GM18858 (cell line): ENCODE results near the gene UBE2L6.

Experiments
- ATAC-seq: cut with Tn5 transposase; IDR thresholded peaks from one replicate; pipeline ENCODE4 v1.9.1; 2021; ENCODE audit not compliant: unreplicated experiment

UBE2L6 gene

DNA sequence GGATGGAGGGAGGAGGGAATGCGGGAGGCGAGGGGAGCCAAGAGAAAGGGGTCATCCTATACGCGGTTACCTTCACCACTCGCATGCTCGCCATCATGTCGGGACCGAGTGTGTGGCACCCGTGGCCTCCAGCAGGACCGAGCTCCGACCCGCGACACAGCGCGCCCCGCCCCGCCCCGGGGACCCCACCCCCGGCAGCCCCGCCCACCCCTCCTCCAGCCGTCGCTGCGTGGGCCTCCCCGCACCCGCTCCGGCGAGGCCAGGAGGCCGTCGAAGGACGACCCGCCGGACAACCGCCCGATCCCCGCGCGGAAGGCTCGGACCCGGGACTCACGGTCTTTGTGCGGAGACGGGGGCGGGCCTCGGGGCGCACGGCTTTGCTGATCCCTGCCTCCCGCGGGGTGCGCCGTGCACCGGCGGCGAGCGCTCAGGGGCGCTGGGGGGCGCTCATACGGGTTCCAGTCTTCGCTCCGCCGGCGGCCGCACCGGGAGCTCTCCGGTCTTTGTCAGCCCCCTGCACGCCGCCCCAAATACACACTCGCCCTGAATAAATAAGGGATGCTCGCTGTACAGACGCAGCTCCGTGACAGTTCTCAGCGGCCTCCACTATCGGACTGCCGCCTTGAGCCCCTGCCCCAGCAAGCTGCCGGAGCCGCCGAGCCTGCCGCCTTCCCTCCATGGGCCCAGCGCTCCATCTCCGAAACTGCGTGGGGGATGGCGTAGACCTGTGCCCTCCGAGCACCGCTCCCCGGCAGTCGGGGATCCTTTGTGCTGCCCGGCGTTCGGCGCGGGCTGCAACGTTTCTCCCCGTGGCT lies at the start of gene UBE2L6:
Gene UBE2L6, minus strand, starts transcription at position 158 of the 815 bp plus-strand sequence. Its CDS starts 61 bp downstream, at position 97.
- peak; percentile 28 for ATAC-seq

- no peak for ATAC-seq
Measured at GRCh38 chr11:57616595-57616994, 49.1 kb upstream of the UBE2L6 start.

DNA sequence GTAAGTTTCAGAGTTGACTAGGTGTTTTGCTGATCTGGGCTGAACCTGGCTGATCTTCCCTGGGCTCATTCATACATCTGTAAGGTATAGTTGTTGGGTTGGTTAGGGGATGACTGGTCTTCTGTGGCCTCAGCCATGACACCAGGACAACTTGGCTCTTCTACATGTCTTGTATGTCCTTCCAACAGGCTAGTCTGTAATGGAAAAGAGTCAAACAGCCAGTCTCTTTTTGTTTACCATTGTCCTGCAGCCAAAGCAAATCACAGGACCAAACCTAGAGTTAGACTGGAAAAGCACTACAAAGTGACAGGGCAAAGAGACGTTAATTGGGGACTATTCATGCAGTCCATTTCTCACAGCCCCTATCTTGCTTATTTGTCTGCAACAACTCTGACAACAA lies 47.8 kb upstream of the UBE2L6 start:
- no peak for ATAC-seq

DNA sequence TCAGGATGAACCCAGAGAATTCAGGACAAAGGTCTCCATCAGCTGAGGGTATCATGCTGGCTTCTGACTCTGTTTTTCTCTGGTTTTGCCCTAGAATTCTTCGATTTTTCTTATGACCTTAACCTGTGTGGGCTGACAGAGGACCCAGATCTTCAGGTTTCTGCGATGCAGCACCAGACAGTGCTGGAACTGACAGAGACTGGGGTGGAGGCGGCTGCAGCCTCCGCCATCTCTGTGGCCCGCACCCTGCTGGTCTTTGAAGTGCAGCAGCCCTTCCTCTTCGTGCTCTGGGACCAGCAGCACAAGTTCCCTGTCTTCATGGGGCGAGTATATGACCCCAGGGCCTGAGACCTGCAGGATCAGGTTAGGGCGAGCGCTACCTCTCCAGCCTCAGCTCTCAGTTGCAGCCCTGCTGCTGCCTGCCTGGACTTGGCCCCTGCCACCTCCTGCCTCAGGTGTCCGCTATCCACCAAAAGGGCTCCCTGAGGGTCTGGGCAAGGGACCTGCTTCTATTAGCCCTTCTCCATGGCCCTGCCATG lies 46.8 kb upstream of the UBE2L6 start:
- no peak for ATAC-seq

DNA sequence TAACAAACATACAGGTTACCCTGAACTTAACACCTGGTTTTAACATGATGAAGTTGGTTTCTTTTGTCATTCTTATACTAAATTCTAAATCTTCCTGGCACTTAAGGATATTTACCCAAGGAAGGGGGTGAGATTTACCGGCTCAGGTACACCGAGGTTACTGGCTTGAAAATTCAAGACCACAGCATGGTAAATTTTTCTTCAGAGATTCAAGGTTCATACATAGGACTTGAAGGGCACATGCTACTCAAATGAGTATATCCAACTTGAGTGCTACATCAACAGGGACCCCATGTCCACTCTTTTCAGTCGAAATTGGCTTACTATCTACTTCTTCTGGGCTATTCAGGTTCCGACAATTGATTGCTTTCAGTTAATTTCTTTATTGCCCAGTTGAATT lies 42.7 kb upstream of the UBE2L6 start:
- no peak for ATAC-seq

- ATAC-seq, result no peak
Measured at GRCh38 chr11:57605028-57605420, 37.6 kb upstream of the UBE2L6 start.

GRCh38 chr11:57604296-57605027 lies 37.0 kb upstream of the UBE2L6 start:
- no peak for ATAC-seq

DNA sequence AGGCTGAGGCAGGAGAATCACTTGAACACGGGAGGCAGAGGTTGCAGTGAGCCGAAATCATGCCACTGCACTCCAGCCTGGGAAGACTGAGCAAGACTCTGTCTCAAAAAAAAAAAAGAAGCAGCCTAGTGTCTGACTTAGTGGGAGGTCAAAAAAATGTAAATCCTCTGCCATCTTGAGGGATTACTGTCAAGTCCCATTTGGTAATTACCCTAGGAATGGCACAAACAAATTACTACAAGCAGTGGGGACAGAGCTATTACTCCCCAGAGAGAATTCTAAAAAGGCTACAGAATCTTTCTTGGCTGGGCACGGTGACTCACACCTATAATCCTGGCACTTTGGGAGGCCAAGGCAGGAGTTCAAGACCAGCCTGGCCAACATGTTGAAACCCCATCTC lies 33.8 kb upstream of the UBE2L6 start:
- ATAC-seq, result no peak

- ATAC-seq, result no peak
Measured at GRCh38 chr11:57599381-57599780, 31.9 kb upstream of the UBE2L6 start.

DNA sequence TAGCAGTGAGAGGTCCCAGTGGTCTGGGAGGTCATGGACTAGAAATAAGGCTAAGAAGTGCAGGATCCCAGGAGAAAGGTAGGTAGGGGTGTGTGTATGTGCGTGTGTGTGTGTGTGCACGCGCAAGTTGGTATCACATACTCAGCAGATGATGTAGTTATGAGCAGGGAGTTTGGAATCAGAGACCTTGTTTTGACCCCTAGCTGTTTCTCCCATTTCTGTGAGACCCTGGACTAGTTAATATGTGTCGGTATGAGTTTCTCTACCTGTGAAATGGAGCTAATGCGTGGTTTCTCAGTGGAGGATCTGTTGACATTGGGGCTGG lies 31.3 kb upstream of the UBE2L6 start:
- no peak for ATAC-seq

- ATAC-seq, result no peak
Measured at GRCh38 chr11:57597916-57598830, 30.7 kb upstream of the UBE2L6 start.

- ATAC-seq, result no peak
Measured at GRCh38 chr11:57597461-57597915, 30.0 kb upstream of the UBE2L6 start, which contains the start of gene SERPING1. Gene SERPING1, plus strand, starts transcription at chr11:57597685. Its CDS starts 586 bp downstream, at chr11:57598271.

- no peak for ATAC-seq
Measured at GRCh38 chr11:57596266-57596885, 28.9 kb upstream of the UBE2L6 start.

GRCh38 chr11:57588046-57588710 lies 20.7 kb upstream of the UBE2L6 start:
- ATAC-seq, result no peak

GRCh38 chr11:57586711-57587245 lies 19.3 kb upstream of the UBE2L6 start:
- no peak for ATAC-seq

DNA sequence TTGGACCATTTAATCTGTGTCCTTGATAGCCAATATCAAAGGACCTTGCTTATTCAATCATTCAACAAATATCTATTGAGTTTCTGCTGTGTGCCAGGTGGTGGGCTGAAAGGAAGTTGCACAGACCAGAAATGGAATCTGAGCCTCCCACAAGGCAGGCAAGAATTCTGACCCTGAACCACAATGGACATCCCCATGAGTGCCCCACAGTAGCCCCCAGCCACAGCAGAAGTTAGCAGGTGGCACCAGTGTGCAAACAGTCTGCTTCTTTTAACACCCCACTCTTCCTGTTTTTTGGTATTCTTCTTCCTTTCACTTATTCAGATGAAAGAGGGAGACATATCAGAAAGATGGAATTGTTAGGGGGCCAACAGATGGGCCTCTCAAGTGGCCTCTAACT lies 17.8 kb upstream of the UBE2L6 start:
- ATAC-seq, result no peak

- no peak for ATAC-seq
Measured at GRCh38 chr11:57584341-57584740, 16.9 kb upstream of the UBE2L6 start.

GRCh38 chr11:57574061-57574460 lies 6.6 kb upstream of the UBE2L6 start:
- ATAC-seq, result no peak

DNA sequence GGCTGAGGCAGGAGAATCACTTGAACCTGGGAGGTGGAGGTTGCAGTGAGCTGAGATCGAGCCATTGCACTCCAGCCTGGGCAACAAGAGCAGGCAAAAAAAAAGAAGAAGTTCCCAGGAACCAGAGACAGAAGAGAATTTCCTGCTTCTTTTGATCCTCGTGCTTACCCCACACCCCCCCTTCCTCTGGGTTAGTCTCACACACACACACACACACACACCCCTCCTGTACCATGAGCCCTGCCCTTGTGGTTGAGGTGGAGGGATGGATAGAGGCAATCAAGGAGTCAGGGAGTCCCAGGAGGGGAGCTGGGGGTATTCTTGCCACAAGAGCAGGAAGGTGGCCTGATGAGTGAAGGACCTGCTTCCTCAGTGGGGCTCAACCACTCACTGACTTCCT lies 4.1 kb upstream of the UBE2L6 start:
- ATAC-seq, result no peak

DNA sequence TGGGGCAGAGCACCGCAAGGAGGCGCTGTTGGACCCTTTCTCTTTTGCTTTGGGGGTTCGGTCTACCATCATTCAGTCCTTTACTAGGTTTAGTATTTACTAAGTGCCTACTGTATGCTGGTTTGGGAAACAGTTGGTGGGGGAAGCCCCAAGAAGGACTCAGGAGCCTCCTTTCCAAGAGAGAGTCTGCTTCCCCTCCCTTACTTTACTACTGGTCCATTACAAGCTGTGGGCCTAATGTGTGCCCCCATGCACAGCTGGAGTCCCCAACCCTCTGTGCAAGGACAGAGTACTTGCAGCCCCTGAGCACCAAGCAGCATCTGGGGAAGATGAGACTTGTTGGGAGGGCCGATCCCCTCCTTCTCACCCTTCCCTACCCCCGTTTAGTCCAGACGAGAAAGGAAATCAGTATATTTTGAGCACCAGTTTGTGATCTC lies 876 bp upstream of the UBE2L6 start:
- peak; percentile 59 for ATAC-seq
